Pancreas (tissue), 10 donors: ENCODE measurements around the gene ARFGEF3. TPM values are rescaled to one million over a fixed set of nuclear protein-coding genes. Genes with fewer than 3 reads are reported as not detected.

Experiments
- ATAC-seq, 4 donors: fragments of 200-7000 bp; cut with Tn5 transposase; one replicate each; pipeline versions ENCODE4 v1.8.0 to v1.9.1; 2020; ENCODE audit warnings: mild to moderate bottlenecking in 4 of 4, moderate library complexity in 4 of 4
- DNase-seq, 6 donors: peaks; one replicate each; pipeline ENCODE4 v3.0.0-alpha.2; 2020
- FAIRE-seq: peaks from 2 replicates; lab custom pipeline; 2012; peaks lifted over from hg19 to GRCh38; lab: Jason Lieb, UNC
- H3K27ac ChIP-seq, 4 donors: fragments of 200-600 bp; sonication (generic); 1 replicate in 3 of 4; 2 replicates in 1 of 4; pipeline versions ENCODE4 v1.5.0 to v1.8.0; 2020
- H3K27me3 ChIP-seq, 4 donors: fragments of 200-600 bp; one replicate each; pipeline ENCODE4 v1.8.0; 2021
- H3K36me3 ChIP-seq, 3 donors: fragments of 200-600 bp; sonication (generic) in 1 of 3; one replicate each; pipeline versions ENCODE4 v1.5.0 to v1.8.0; 2020 to 2021
- H3K4me1 ChIP-seq, 3 donors: fragments of 200-600 bp; one replicate each; pipeline ENCODE4 v1.8.0; 2021
- H3K4me3 ChIP-seq, 4 donors: fragments of 200-600 bp; sonication (generic) in 2 of 4; one replicate each; pipeline versions ENCODE4 v1.5.0 to v1.8.0; 2020 to 2021
- H3K9me3 ChIP-seq, 4 donors: fragments of 200-600 bp; one replicate each; pipeline ENCODE4 v1.8.0; 2021
- WGBS, 2 donors: extraction: QIAGEN DNeasy Blood & Tissue Kit; methylation state at CpG; one replicate each; pipeline ENCODE4 v1.1.7; 2013; 5-methylcytosine and 5-hydroxymethylcytosine counted together
- intact Hi-C, 3 donors: fragments of 100-400 bp; cut with DNase I; formaldehyde crosslinking; loops; one replicate each; pipeline versions ENCODE4 v1.11.1 to v1.14.2; 2022
- polyA plus RNA-seq, 2 donors: library from polyadenylated mRNA; stranded (reverse); fragments of 200-250 nt; gene quantifications; one replicate each; pipeline ENCODE4 v1.2.3, GENCODE V29; 2013
- total RNA-seq, 6 donors: library from RNA; stranded (reverse); fragmentation: NEBNext Ultra II Directional in 4 of 6; extraction: Animal tissue kit (Norgen Biotek cat#: 25700) in 4 of 6; gene quantifications; one replicate each; pipeline versions ENCODE4 v1.2.1 to v1.2.4, GENCODE V29; 2021 to 2023
- TF ChIP-seq, protein P1 (sequence below), 4 donors: fragments of 200-600 bp; sonication (generic) in 3 of 4; IDR thresholded peaks; one replicate each; pipeline versions ENCODE4 v1.5.0 to v1.8.0; 2021; ENCODE audit warnings: antibody characterized with exemption in 4 of 4
- donor health status: healthy with polysubstance abuse.
- donor health status: DM: no; HTN: no; CAD: no; lungs with moderate emphysema.
- donor health status: DM: no; HTN: no; CAD: no.
- donor health status: control.
- donor health status: control.
- donor health status: Bipolar disorder and iron deficiency.
- donor health status: DM: yes; HTN: yes; CAD: no.
- donor health status: DM: no; HTN: no; CAD: no.
- donor health status: DM: no; HTN: no; CAD: no.
- donor health status: DM: yes; HTN: yes; CAD: no.

ARFGEF3 gene
- total and polyA plus RNA-seq, 8 donors, result 4.8 to 19.0 (median 15.7) TPM

DNA sequence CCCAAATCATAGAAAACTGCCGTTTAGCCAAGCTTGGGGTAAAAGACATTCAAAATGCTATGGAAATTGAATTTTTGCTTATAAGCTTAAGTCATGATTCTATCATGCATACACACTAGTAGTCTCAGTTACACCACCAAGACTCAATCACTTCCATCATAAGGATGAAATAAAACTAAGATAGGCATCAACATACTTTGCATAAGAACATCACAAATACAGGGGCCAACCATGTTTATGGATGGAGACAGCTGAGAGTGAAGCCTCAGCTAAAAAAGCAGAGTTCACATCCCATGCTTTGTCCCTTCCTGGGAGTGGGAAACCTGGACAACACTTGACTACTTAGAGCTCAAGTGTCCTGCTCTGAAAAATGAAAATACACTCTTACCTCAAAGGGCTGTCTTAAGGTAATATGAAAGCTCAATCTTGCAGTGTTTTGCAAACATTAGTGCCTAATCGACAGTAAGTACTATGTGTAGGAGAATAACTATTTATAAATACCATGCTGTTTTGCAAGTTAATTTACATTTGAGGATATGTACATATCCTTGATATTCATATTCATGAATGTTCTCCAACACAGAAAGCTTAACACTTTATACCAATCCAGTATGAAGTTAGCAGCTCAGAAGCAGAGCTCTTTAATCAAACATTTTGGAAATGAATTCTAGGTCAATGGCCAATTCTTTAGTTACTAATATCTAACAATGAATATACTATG lies 184.0 kb downstream of the ARFGEF3 start:
- intact Hi-C loops, result no loop called here
- no peak for FAIRE-seq
- 63 to 72% methylated on average over 2 of the region's 2 CpGs for WGBS, 2 donors
- no peak for DNase-seq
- ATAC-seq, result no peak
- H3K9me3 ChIP-seq, result no peaks in the 10 kb centered on the region
- TF ChIP-seq, protein P1, sequence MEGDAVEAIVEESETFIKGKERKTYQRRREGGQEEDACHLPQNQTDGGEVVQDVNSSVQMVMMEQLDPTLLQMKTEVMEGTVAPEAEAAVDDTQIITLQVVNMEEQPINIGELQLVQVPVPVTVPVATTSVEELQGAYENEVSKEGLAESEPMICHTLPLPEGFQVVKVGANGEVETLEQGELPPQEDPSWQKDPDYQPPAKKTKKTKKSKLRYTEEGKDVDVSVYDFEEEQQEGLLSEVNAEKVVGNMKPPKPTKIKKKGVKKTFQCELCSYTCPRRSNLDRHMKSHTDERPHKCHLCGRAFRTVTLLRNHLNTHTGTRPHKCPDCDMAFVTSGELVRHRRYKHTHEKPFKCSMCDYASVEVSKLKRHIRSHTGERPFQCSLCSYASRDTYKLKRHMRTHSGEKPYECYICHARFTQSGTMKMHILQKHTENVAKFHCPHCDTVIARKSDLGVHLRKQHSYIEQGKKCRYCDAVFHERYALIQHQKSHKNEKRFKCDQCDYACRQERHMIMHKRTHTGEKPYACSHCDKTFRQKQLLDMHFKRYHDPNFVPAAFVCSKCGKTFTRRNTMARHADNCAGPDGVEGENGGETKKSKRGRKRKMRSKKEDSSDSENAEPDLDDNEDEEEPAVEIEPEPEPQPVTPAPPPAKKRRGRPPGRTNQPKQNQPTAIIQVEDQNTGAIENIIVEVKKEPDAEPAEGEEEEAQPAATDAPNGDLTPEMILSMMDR (IDR thresholded peaks at IDR 0.05), result no peak
- no peak overlapping the region for H3K27ac ChIP-seq
- H3K27me3 ChIP-seq, result no peaks in the 10 kb centered on the region
- H3K4me3 ChIP-seq, result no peak overlapping the region
- H3K36me3 ChIP-seq, result no peaks in the 10 kb centered on the region
- H3K4me1 ChIP-seq, result peaks cover 0 to 2% (median 0%) of the 10 kb centered on the region in 3 donors

DNA sequence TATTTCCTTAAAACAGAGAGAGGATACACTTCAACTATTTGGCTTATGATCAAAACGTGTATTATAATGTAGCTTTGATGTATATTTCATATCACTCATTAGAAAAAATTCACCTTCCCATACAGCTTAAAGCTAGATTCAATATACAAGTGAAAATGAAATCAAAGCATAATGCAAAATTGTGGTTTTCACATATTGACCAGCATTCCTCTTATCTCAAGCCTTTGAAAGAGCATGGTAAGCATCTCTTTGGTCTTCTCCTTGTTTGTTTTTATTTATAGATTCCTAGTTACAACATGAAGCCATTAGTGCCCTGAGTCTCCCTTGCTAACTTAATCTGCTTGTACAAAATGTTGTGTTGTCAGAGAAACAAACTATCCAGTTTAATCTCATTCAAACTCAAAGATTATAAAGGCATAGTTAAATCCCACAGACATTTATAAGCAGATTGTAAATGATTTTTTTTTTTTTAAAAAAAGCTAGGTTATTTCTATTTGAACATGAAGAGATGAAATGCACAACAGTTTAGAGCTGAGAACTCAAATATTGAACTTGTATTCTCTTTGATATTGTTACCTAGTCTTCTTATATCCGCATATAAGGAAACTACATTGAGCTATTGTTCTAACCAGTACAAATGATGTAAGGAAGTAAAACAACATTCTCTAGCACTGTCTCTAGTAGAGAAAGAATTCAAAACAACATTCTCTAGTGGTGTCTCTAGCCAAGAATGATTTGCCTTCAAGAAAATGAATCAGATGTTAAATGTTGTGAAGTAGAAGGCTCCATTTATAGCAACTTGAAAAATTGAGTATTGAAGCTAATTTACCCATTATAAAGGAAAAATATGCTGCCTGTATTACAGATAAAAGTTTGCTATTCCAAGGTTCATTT lies 184.8 kb downstream of the ARFGEF3 start:
- Histone ChIP-seq H3K4me3 (no peak overlapping the region), H3K9me3 (no peaks in the 10 kb centered on the region), H3K27me3 (no peaks in the 10 kb centered on the region), H3K27ac (no peak overlapping the region), H3K36me3 (no peaks in the 10 kb centered on the region), H3K4me1 (peaks cover 0 to 2% (median 0%) of the 10 kb centered on the region in 3 donors)
- ATAC-seq (no peak), FAIRE-seq (no peak), DNase-seq (no peak)
- intact Hi-C loops, result no loop called here
- TF ChIP-seq, protein P1 (IDR thresholded peaks at IDR 0.05), result no peak
- 56 to 70% methylated on average over 2 of the region's 2 CpGs for WGBS, 2 donors

GRCh38 chr6:138347864-138348263 lies 186.1 kb downstream of the ARFGEF3 start:
- H3K9me3 ChIP-seq, result no peaks in the 10 kb centered on the region
- WGBS, 2 donors, result 83 to 86% methylated on average over 2 of the region's 2 CpGs
- FAIRE-seq (no peak), ATAC-seq (no peak), DNase-seq (no peak)
- TF ChIP-seq, protein P1 (IDR thresholded peaks at IDR 0.05), result no peak
- H3K4me3 ChIP-seq, result no peak overlapping the region
- H3K27me3 ChIP-seq, result no peaks in the 10 kb centered on the region
- H3K4me1 ChIP-seq, result peaks cover 0 to 2% (median 0%) of the 10 kb centered on the region in 3 donors
- intact Hi-C loops, result no loop called here
- H3K27ac ChIP-seq, result no peak overlapping the region
- H3K36me3 ChIP-seq, result no peaks in the 10 kb centered on the region

DNA sequence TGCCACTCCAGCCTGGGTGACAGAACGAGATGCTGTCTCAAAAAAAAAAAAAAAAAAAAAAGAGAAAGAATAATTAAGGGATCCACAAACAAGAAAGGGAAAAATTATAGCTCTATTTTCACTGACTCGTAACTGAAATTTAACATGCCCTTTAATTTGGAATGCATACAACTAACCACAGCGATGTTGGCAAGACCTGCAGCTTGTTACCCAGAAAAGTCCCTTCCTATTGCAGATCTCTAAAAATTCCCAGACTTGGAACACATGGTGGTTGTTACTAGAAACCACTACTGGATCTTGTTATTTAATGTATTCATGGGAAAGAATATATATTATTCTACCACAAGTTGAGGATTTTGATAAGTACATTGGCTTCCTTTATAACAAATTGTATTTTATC lies 188.2 kb downstream of the ARFGEF3 start:
- FAIRE-seq (no peak), DNase-seq (no peak), ATAC-seq (no peak)
- Histone ChIP-seq H3K9me3 (no peaks in the 10 kb centered on the region), H3K4me3 (no peak overlapping the region), H3K36me3 (no peaks in the 10 kb centered on the region), H3K27me3 (no peaks in the 10 kb centered on the region), H3K4me1 (peaks cover 0 to 2% (median 0%) of the 10 kb centered on the region in 3 donors), H3K27ac (no peak overlapping the region)
- WGBS, 2 donors, result 89 to 92% methylated on average over 3 of the region's 3 CpGs
- TF ChIP-seq, protein P1 (IDR thresholded peaks at IDR 0.05), result no peak
- intact Hi-C loops, result no loop called here
